GM21723 (cell line): Measurements from ENCODE around the gene NOBOX.
"Not testable (repeated sequence)": the region's sequence is repeated elsewhere in the genome, so short reads cannot be mapped to it uniquely, and the experiment has no call there.

Experiments
- ATAC-seq: cut with Tn5 transposase; IDR thresholded peaks from one replicate; pipeline ENCODE4 v1.9.1; 2021; ENCODE audit warnings: mild to moderate bottlenecking, moderate library complexity; ENCODE audit not compliant: unreplicated experiment

Gene NOBOX

GRCh38 chr7:144403649-144404061 is at the start of gene NOBOX:
TSS of gene NOBOX (minus strand) at chr7:144403693.
- ATAC-seq = no peak

GRCh38 chr7:144452064-144452463 is 48.6 kb upstream of the NOBOX start:
- ATAC-seq = peak; percentile 52

- ATAC-seq = no peak
Measured at GRCh38 chr7:144445590-144445989, 42.1 kb upstream of the NOBOX start.

GRCh38 chr7:144439717-144440205 is 36.3 kb upstream of the NOBOX start:
- ATAC-seq = no peak

GRCh38 chr7:144438759-144439158 is 35.3 kb upstream of the NOBOX start:
- ATAC-seq = no peak

GRCh38 chr7:144437370-144438191 is 34.1 kb upstream of the NOBOX start:
- ATAC-seq = peak; percentile 80

GRCh38 chr7:144436500-144436899 is 33.0 kb upstream of the NOBOX start:
- no peak for ATAC-seq

- ATAC-seq = no peak
Measured at GRCh38 chr7:144428431-144428830, 24.9 kb upstream of the NOBOX start.

GRCh38 chr7:144427539-144427938 is 24.0 kb upstream of the NOBOX start:
- ATAC-seq = not testable (repeated sequence)

GRCh38 chr7:144418931-144419330 is 15.4 kb upstream of the NOBOX start:
- ATAC-seq = not testable (repeated sequence)

GRCh38 chr7:144416341-144416740 is 12.8 kb upstream of the NOBOX start:
- no peak for ATAC-seq

GRCh38 chr7:144415858-144416257 is 12.4 kb upstream of the NOBOX start:
- no peak for ATAC-seq

GRCh38 chr7:144414815-144415214 is 11.3 kb upstream of the NOBOX start:
- no peak for ATAC-seq

GRCh38 chr7:144410441-144410840 is 6.9 kb upstream of the NOBOX start:
- ATAC-seq = no peak

GRCh38 chr7:144408121-144408520 is 4.6 kb upstream of the NOBOX start:
- ATAC-seq = no peak

GRCh38 chr7:144407266-144407931 is 3.9 kb upstream of the NOBOX start:
- no peak for ATAC-seq

GRCh38 chr7:144404946-144405345 is 1.5 kb upstream of the NOBOX start:
- ATAC-seq = no peak

- no peak for ATAC-seq
Measured at GRCh38 chr7:144403102-144403501, 391 bp downstream of the NOBOX start.

- no peak for ATAC-seq
Measured at GRCh38 chr7:144401490-144401889, 2.0 kb downstream of the NOBOX start.

GRCh38 chr7:144399946-144400345 is 3.5 kb downstream of the NOBOX start:
- ATAC-seq = no peak

- ATAC-seq = no peak
Measured at GRCh38 chr7:144398911-144399310, 4.6 kb downstream of the NOBOX start.

- ATAC-seq = no peak
Measured at GRCh38 chr7:144398291-144398690, 5.2 kb downstream of the NOBOX start.
